Embryonic facial prominence (tissue), 1 donor: Measurements from ENCODE around the gene CBX8.
"Not testable (repeated sequence)": the region's sequence is repeated elsewhere in the genome, so short reads cannot be mapped to it uniquely, and the experiment has no call there.

Experiments
- DNase-seq: peaks from one replicate; pipeline ENCODE4 v3.0.0-alpha.2; 2016; ENCODE audit errors: extremely low spot score

Gene CBX8

DNA sequence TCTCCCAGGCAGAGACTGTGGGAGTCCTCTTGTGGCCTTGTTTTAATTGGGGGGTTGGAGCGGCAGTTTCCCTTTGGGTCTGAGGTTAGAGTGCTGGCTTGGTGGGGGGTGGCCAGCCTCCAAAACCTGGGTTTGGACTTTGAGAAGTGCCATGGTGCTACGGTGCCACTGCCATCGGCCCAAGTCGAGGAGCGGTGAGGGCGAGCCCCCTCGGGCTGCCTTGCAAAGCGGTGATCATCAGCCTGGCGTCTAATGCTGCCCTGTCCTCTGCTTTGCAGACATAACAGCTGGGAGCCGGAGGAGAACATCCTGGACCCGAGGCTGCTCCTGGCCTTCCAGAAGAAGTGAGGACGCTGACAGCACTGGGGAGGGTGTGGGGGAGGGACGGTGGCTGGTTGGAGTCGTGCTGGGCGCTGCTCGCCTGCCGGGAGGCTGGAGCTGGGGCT, 17.8 kb downstream of the CBX8 start:
- DNase-seq, result no peak

DNA sequence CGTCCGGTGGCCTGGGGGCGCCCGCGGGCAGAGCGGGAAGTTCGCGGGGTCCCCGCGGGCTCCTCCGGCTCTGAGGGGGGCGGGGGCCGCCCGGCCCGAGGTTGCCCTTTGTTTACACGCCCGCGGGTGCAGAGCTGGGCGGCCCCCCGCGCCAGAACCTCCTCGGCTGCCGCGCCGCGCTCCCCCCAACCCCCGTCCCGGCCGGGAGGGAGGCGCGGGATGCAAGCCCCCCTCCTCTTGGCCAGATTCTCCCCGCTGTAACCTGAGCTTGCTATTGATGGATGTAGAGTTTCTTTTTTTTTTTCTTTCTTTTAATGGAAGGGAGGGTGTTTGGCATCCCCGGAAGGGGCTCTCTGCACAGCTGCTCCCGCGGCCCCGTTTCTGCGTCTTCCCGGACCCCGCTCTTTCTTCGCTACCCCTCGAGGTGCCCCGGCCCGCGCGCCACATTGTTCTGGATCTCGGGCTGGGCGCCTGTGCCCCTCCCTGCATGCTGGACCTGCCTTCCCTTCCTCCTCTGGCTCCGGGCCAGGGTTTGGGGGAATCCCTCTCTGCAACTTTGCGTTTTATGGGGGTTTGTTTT, 18.3 kb downstream of the CBX8 start:
- DNase-seq, result no peak

DNA sequence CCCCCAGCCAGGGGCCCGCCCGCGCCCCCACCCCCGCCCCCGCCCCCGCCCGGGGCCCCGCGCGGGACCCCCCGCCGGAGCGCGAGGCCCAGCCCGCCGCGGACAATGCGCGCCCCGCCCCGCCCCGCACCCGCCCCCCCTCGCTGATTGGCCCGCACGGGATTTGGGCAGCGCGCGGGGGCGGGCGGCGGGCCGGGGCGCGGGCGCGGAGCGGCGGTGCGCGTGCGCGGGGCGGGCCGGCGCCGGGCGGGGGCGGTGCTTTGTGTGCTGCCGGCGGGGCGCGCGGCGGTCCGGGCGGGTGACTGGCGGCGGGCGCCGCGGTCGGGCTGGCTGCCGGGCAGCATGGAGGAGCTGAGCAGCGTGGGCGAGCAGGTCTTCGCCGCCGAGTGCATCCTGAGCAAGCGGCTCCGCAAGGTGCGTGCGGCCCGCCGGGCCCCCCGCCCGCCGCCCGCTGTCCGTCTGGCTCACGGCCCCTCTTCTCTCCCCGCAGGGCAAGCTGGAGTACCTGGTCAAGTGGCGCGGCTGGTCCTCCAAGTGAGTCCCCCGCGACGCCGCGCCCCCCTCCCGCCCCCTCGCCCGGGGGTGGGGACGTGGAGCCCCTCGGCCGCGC, 18.9 kb downstream of the CBX8 start, which contains the start of gene CBX2:
CBX2 (plus strand) TSS at position 255 of the 610 bp plus-strand sequence; CDS start at position 343, 88 bp downstream.
- no peak for DNase-seq

DNA sequence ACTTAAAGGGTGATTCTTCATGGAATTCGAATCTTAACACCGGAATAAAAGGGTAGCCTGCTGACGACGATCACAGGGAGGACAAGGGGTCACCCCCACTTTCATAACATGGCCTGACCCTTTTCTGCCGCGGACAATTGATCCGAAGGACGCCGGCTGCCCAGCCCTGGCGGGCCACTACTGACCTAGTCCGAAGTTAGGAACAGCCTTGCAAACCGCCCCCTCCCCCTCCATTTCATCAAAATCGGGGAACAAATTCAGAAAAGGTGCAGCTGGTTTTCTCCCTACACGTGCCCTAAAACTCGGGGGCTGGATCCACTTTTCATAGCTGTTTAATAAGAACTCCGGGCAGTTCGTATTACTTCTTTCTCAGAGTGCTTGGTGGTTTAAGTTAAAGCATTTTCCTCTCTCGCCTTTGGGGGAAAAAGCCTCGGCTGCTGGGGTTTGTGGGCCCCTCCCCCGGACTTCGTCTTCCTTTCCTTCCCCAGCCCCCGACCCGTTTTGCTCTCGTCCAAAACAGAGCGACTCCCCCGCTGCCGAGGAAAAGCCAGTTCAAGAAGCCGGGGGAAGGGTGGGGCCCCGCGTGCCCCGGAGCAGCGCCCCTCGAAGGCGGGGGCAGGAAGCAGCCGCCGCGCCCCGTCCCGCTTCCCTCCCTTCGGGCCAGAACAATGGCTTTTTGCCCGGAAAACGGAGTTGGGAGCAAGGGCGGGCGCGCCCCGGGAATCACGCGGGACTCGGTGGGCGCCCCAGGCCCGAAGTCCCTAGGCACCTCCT, 19.6 kb downstream of the CBX8 start:
- DNase-seq, result no peak

DNA sequence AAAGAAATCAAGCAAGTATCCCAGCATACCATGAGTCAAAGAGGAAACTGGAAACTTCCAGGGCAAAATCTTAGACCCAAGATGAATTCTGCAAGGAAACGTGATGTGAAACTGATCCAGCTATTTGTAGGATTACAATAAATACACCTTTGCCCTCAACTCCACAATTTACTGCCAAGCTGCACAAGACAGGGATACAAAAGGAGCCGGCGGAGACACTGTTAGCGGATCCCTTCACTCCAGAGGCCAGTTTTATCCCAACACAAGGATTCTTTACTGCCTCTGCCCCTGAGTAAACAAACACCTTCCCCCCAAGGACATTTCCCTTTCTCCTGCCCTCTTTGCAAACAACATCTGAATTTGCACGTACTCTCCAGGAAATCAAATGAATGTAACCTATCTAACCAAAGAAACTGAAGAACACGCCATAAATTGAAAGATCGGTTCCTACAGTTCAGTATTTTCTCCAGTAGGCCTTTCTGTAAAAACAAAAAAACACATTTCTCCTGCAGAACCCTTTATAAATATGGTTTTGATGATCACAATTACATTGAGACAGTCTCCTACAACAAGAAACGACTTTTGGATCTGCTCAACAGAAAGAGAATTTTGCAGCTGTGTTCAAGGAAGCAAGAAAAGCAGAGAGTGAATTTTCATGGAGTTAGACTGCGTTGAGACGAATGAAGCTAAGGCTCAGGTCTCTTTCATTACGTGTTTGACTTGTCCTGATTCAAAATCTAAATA, 20.3 kb downstream of the CBX8 start:
- DNase-seq, result no peak

DNA sequence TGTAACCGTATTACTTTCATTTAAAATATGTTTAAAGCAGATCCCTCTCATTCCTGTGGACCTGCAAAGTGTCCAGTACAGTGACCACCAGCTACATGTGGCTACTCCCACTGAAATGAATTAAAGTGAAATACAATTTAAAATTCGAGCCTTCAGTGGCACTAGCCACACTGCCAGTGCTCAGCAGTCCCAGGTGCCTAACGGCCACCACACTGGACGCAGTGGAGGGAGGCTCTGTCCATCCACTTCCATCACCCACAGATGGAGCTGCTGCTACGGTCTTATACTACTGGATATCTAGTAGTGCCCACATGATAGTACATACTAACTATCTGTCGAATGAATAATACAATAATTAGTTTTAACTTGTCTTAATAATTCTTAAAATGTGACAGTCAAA, 21.2 kb downstream of the CBX8 start:
- no peak for DNase-seq

DNA sequence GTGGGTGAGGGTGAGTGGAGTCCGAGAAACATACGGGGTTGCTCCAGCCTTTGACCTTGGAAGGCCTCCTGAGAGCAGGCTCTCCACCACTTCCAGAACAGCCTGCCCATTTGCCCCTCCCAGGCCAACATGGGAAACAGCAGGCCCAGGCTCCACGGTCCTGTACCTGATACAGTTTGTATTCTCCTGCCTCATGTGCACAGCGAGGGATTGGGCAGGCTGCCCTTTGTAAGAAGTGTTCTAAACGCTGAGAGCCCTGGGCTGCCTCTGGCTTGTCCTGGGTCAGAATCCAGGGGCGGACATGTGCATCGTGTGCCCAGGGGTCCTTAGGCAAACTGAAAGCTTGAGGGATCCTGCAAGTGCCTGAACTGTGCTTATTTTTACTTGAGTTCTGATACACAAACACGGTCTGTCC, 22.3 kb downstream of the CBX8 start:
- DNase-seq, result no peak

DNA sequence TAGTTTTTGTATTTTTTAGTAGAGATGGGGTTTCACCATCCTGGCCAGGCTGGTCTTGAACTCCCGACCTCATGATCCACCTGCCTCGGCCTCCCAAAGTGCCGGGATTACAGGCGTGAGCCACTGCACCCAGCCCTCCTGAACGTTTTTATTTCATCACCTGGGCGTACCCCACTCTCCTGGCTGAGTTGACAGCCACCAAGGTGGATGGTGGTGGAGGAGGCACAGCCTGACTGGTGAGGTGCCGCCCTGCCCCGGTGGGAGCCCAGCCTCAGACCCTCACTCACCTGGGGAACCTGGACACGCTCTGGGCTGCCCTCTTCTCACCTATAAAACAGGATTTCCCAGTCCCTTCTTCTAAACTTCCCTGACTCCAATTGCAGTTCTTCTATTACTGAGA, 24.2 kb downstream of the CBX8 start:
- DNase-seq, result not testable (repeated sequence)

DNA sequence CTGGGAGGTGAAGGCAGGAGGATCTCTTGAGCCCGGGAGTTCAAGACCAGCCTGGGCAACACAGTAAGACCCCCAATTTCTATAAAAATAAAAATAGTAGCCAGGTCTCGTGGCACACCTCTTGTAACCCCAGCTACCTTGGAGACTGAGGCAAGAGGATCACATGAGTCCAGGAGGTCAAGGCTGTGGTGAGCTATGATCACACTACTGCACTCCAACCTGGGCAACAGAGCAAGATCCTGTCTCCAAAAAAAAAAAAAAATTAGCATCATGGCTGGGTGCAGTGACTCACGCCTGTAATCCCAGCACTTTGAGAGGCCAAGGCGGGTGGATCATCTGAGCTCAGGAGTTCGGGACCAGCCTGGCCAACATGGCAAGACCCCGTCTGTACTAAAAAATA, 25.6 kb downstream of the CBX8 start:
- DNase-seq, result no peak

DNA sequence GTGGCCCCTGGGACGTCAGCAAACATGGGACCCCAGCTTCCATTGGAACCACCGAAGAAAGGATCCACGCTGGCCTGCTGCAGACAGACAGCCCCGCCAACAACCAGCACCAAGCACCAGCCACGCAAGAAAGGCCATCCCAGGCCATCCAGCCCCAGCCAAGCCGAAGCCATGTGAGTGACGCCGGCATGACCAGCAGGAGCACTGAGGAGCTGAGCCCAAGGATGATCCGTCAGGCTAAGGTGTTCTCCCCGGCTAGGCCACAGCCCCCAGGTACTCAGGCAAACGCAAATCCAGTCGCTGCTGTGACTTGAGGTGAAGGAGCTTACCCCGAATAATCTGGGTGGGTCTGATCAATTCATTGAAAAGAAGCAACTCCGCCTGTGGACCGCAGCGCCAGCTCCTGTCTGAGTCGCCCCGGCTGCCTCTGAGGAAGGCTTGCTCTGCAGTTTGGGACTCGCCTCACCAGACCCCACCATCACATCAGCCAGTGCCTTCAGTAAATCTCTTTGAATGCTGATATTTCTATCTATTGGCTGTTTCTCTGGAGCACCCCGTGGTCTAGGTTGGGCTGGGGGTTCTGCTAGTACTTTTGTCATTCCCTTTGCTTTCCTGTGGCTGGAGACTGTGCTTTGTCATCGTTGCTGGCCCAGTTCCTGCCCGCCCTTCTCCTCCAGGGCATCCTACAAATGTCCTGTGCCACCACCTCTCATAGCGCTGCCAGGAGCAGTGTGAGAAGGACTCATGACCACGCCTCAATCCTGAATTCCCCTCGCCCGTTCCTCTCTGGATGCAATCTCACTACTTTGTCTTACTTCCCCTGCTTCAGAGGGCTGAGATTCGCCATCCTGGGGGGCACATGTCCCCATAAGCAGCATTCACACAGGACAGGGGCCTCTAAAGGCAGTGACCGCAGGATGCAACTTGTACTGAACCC, 27.0 kb downstream of the CBX8 start:
- DNase-seq, result no peak

DNA sequence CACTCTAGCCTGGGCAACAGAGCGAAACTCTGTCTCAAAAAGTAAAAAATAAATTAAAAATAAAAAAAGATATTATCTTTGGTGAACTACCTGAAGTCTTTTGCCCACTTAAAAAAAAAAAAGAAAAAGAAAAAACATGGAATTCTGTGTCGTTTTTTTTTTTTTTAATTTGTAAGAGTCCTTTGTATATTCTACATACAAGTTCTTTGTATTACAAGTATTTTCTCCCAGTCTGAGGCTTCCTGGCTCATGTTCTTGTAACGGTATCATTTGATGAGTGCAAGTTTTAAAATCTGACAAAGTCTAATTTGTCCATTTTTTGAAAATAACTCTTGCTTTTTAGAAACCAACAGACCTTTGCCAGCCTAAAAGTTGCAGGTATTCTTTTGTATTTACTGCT, 31.2 kb downstream of the CBX8 start:
- DNase-seq, result no peak

DNA sequence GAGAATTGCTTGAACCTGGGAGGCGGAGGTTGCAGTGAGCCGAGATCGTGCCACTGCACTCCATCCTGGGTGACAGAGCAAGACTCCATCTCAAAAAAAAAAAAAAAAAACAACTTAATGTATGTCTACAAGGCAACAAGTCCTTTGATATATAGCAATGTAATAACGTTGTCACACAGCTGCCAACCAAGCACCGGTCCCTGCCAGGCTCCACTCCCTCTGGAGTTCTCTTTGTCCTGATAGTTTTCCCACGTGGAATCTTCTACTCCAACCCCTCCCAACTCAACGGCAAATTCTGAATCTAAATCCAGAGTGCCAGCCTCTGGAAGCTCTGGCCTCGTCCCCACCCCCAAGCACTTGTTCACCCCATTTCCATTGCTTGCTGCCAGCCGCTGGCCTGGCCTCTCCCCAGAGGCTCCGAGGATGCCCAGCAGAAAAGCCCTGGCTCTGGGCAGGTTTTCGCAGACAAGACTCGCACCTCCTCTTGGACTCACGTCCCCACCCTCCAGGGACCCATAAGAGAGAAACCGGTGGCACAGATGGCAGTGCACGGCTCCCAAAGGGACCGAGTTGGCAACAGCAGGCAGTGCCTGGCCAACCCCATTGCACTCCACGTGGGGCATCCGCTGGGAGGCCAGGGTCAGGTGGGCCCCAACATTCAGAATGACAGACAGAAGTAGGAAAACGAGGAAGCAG, 34.8 kb downstream of the CBX8 start:
- no peak for DNase-seq

DNA sequence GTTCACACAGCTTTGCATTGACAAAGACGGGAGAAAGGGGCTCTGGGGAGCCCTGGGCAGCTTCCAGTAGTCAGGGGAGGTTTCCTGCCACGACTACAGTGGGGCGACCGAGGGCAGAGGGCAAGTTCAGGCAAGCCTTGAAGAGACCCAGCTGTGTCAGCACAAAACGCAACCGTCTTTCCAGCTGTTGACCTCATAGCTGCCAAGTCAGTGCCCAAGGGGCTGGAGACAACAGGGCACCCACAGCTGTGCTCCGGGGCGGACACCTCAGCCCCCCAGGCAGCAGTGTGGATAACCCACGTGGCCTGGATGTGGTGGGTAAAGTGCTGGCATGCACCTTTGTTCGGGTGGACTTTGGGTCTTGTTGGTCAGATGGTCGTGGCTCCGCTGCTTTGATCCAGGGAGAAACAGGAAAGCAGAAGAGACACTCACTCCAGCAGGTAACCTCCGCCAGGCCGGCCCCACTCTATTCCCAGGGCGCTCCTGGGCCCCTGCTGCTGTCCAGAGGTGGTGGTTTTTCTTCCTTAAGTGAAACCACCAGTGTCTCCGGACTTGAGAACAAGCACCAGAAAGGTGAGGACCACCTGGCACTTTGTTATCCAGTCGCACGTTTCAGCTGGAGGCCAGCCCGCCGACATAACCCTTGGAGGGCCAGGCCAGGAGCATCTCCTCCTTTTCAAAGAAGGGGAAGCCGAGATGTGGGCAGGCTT, 36.5 kb downstream of the CBX8 start:
- DNase-seq, result no peak

DNA sequence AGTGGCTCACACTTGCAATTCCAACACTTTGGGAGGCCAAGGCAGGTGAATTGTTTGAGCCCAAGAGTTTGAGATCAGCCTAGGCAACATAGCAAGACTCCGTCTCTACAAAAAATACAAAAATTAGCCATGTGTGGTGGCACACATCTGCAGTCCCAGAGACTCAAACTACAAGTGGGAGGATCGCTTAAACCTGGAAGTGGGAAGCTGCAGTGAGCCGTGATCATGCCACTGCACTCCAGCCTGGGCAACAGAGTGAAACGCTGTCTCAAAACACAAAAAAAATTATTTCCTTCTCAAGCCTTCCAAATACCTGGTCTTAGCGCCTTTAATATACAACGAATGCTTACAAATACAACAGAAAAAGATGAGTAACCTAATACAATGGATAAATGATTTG, 38.6 kb downstream of the CBX8 start:
- no peak for DNase-seq

DNA sequence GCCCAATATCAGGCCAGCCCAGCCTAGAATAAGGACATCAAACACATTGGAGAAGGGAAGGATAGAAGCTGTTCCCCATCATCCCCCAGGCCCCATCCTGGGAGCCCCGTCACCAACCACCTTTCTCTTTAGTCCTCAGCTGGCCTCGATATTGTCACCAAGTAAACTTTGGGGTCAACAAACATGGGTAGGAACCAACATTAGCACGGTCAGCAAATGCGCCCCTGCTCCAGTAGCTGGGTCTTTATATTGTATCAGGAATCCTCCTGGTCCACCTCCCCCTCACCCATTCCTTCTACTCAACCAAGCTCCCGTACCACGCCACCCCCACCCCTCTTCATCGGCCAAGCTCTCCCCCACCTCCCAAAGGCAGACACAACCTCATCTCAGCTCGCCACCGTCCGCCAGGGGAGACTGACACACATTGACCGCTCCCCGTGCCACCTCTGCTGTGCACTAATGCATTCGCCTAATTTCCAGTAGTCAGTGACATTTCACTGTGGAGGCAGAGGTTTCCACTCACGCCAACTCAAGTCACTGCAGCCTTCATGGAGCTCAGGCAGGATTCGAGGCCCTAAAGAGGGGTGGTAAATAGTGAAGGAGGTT, 39.6 kb downstream of the CBX8 start:
- no peak for DNase-seq

DNA sequence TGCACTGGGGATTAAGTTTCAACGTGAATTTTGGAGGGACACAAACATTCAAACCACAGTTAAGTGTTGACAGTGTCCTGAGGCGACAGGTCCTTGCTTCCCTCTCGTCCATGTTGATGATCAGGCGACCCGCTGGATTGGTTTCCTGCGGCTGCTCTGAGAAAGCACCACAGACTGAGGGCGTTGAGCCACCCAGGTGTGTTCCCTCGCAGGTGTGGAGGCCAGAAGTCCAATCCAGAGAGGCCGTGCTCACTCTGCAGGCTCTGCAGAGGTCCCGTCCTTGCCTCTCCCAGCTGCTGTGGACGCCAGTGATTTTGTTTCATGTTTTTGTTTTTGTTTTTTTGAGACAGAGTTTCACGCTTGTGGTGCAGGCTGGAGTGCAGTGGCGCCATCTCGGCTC, 41.3 kb downstream of the CBX8 start:
- DNase-seq, result no peak

DNA sequence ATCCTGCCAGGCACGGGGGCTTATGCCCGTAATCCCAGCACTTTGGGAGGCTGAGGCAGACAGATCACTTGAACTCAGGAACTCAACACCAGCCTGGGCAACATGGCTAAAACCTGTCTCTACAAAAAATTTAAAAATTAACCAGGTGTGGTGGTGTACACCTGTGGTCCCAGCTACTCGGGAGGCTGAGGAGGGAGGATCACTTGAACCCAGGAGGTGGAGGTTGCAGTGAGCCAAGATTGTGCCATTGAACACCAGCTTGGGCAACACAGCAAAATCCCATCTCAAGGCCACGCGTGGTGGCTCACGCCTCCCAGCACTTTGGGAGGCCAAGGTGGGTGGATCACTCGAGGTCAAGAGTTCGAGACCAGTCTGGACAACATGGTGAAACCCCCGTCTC, 42.0 kb downstream of the CBX8 start:
- not testable (repeated sequence) for DNase-seq

DNA sequence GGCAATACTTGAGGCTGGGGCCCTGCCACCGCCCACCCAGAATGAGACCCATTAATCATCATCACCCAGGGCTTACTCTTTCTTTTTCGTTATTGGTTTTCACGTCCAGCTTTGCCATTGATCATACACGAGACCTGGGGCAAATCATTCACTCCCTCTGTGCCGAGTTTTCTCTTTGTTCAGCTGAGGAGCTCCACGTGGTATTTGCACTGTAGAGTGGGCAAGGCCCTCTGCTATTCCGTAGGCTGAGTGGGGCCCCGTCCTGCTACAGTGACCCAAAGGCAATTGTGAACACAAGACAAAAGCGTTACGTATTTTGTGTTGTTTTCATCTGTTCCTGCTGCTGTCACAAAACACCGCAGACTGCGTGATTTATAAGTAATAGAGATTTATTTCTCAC, 42.5 kb downstream of the CBX8 start:
- no peak for DNase-seq

DNA sequence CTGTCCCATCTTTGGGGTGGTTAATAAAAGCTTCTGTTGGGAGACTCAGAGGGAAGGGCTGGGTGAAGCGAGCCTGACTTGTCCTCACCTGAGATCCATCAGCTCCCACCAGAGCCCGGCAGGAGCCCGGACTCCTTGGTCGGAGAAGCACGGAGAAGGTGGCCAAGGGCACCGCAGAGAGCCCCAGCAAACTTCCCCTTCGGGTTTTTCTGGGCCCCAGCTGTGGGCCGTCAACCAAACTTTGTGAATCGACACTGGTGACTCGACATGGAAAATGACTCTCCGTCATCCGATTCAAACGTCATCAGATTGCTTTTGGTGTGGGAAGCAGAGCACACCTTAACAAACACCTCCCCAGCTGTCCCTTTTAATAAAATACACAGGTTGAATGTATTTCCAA, 44.7 kb downstream of the CBX8 start:
- DNase-seq, result no peak
